GM19351 (cell line): ENCODE data around the gene PRM1.
"Not testable (repeated sequence)": the region's sequence is repeated elsewhere in the genome, so short reads cannot be mapped to it uniquely, and the experiment has no call there.

Experiments used
- ATAC-seq: cut with Tn5 transposase; IDR thresholded peaks from one replicate; pipeline ENCODE4 v1.9.1; 2021; ENCODE audit warnings: mild to moderate bottlenecking, moderate library complexity; ENCODE audit not compliant: unreplicated experiment

Gene PRM1

DNA sequence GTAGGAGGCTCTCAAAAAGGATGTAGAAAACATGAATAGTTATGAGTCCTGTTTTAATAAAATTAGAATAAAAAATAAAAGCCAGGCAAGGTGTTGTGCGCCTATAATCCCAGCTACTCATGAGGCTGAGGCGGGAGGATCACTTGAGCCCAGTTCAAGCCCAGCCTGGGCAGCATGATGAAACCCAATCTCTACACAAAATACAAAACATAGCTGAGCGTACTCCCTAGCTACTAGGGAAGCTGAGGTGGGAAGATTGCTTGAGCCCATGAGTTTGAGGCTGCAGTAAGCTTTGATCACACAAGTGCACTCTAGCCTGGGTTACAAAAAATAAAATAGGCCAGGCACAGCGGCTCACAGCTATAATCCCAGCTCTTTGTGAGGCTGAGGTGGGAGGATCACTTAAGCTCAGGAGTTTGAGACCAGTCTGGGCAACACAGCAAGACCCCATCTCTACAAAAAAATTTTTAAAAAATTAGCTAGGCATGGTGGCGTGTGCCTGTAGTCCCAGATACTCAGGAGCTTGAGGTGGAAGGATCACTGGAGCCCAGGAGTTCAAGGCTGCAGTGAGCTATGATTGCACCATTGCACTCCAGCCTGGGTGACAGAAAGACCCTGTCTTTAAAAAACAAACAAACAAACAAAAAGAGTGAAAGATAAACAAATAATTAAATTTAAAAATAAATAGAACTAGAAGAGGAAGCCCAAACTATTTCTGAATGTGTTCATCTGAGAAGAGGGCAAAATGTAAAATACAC lies 17.2 kb upstream of the PRM1 start:
- ATAC-seq = no peak

- peak; percentile 74 for ATAC-seq
Observed at GRCh38 chr16:11297492-11298142, 16.5 kb upstream of the PRM1 start.

- ATAC-seq = peak; percentile 26
Observed at GRCh38 chr16:11296706-11297491, 15.8 kb upstream of the PRM1 start.

- ATAC-seq = no peak
Observed at GRCh38 chr16:11296351-11296705, 15.2 kb upstream of the PRM1 start.

GRCh38 chr16:11295672-11296071 lies 14.5 kb upstream of the PRM1 start:
- ATAC-seq = no peak

GRCh38 chr16:11292076-11292748 lies 11.1 kb upstream of the PRM1 start:
- no peak for ATAC-seq

- no peak for ATAC-seq
Observed at GRCh38 chr16:11291091-11291703, 10.1 kb upstream of the PRM1 start.

DNA sequence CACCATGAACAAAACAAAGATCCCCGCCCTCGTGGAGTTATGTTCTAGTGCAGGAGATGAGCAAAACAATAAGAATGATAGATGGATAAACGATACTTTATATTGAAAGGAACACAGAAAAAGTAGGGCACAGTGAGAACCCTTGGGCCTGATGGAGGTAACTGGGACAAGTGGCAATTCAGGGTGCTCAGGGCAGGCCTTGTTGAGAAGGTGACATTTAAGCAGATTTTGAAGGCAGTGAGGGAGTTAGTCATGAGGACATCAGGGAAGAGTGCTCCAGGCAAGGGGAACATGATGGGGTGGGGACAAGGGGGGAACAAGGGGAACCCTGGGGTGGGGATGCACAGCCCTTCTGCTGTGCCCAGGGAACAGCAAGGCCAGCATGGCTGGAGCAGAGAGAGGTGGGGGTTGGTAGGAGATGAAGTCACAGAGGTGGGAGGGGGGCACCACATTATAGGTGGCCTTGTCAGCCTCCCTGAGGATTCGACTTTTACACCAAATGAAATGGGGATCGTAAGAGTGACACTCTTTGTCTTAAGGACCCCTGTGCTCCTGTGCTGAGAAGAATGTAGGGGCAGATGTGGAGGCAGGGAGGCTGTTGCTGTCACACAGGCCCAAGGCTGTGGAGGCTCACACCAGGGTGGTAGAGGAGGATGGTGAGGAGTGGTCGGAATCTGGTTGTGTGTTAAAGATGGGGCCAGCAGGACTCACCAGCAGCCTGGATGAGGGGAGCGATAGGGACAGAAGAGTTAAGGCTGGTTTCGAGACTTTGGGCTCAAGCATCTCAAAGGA lies 9.2 kb upstream of the PRM1 start:
- ATAC-seq = no peak

DNA sequence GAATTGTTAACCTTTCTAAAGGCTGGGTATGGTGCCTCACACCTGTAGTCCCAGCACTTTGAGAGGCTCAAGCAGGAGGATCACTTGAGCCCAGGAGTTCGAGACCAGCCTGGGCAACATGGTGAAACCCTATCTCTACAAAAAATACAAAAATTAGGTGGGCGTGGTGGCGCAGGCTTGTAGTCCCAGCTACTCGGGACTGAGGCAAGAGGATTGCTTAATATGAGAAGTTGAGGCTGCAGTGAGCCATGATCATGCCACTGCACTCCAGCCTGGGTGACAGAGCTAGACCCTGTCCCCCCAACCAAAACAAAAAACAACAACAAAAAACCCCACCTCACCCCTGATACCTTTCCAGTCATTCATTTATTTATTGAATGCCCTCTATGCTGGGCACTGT lies 8.6 kb upstream of the PRM1 start:
- not testable (repeated sequence) for ATAC-seq

- ATAC-seq = no peak
Observed at GRCh38 chr16:11289202-11289601, 8.1 kb upstream of the PRM1 start.

- ATAC-seq = no peak
Observed at GRCh38 chr16:11285842-11286241, 4.7 kb upstream of the PRM1 start.

- no peak for ATAC-seq
Observed at GRCh38 chr16:11283820-11284248, 2.7 kb upstream of the PRM1 start.

DNA sequence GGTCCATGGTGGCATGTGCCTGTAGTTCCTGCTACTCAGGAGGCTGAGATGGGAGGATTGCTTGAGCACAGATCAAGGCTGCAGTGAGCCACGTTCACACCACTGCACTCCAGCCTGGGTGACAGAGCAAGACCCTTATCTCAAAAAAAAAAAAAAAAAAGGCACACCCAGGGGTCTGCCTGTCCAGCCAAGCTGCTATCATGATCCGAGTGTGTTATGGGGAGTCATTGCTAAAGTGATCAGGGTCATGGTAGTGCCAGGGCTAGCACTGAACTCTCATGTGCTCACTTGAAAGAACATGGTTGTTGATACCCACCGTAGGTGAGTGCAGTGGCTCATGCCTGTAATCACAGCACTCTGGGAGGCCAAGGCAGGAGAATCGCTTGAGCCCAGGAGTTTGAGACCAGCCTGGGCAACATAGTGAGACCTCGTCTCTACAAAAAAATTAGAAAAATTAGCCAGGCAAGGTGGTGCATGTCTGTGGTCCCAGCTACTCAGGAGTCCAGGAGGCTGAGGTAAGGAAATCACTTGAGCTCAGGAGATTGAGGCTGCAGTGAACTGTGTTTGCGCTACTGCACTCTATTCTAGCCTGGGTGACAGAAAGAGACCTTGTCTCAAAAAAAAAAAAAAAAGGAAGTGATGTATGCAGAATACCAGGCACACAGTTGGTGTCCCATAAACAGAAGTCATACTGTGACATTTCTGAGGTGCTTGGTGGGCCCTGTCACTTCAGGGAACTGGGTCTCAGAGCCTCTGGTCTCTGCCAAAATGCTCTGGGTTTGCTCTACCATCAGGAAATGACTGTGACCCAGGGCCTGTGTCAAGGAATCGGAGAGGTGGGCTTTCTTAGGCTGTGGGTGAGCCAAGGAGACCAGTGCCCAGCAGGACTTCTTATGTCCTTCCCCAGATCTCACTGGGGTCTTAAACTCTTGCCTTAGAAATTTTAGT lies 2.2 kb downstream of the PRM1 start:
- no peak for ATAC-seq

DNA sequence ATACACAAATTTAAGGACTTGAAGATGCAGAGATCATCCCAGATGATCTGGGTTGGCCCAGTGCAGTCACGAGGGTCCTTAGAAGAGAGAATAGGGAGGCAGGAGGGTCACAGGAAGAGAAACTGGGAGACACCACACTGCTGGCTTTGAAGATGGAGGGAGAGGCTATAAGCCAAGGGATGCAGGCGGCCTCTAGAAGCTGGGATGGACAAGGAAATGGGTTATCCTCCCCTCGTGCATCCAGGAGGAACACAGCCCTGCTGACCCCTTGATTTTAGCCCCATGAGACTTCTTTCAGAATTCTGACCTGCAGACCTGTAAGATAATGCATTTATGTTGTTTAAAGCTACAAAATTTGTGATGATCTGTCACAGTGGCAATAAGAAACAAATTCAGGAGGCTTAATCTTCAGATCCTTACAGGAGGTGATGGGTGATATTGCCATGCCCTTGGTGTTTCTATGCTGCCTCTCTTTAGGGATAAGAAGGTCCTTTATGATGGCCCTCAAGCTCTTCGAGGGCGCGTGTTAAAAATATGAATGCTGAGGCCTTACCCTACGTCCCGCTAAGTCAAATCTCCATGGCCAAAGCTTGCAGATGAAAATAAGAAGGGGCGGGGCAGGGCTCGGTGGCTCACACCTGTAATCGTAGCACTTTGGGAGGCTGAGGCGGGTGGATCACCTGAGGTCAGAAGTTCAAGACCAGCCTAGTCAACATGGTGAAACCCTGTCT lies 3.4 kb downstream of the PRM1 start:
- no peak for ATAC-seq

- ATAC-seq = no peak
Observed at GRCh38 chr16:11276896-11277593, 4.1 kb downstream of the PRM1 start.

GRCh38 chr16:11276143-11276895 lies 4.8 kb downstream of the PRM1 start, which contains the start of gene PRM2:
PRM2 (minus strand) TSS chr16:11276480; CDS start chr16:11276370, 110 bp downstream.
- ATAC-seq = no peak

DNA sequence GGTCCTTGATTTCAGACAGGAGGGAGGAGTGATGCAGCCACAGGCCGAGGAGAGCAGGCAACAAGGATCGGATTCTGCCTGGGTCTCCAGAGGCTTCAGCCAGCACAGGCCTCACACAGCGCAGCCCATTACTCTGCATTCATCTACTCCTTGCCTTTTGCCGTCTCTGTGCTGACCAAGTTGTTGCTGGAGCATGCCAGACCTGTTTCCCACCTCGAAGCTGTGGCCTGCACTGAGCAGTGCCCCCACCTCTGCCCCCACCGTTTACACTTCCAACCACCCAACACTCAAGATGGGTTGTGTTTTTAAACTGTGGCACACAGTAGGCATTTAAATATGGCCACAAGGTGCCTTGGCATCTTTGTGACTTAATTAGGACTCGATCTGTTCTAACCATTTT lies 6.2 kb downstream of the PRM1 start:
- ATAC-seq = no peak
